Measurements from ENCODE around the gene KRT78. TPM values are rescaled to one million over a fixed set of nuclear protein-coding genes. Genes with fewer than 3 reads are reported as not detected.

KRT78 gene
- not detected in 2 replicates for total RNA-seq

DNA sequence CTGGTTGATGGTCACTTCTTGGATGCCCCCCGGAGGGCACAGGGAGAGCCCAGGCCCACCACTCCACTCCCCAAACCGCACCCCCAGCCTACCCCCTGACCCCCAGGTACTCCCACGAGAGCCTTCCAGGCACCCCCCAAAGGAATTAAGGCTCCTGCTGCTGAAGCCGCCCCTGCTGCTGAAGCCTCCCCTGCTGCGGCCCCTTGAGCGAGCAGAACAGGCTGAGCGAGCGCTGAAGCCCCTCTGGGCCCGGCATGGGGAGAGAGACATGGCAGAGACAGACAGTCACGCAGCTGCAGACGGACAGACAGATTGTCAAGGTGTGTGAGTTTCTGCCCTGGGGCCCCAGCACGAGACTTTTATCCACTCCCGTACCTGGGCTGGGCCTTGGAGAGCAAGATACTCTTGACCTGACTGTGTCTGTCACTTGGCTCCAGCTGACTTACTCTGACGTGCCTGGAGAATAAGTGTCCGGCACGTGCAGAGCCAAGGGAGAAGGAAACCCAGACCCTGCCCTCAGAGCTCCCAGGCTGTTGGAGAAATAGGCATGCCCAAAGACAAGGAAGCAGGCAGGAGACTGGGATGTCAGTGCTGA is at the start of gene KRT78:
TSS of gene KRT78 (minus strand) at position 334 of the 595 bp plus-strand sequence. CDS start at position 270, 64 bp downstream.

DNA sequence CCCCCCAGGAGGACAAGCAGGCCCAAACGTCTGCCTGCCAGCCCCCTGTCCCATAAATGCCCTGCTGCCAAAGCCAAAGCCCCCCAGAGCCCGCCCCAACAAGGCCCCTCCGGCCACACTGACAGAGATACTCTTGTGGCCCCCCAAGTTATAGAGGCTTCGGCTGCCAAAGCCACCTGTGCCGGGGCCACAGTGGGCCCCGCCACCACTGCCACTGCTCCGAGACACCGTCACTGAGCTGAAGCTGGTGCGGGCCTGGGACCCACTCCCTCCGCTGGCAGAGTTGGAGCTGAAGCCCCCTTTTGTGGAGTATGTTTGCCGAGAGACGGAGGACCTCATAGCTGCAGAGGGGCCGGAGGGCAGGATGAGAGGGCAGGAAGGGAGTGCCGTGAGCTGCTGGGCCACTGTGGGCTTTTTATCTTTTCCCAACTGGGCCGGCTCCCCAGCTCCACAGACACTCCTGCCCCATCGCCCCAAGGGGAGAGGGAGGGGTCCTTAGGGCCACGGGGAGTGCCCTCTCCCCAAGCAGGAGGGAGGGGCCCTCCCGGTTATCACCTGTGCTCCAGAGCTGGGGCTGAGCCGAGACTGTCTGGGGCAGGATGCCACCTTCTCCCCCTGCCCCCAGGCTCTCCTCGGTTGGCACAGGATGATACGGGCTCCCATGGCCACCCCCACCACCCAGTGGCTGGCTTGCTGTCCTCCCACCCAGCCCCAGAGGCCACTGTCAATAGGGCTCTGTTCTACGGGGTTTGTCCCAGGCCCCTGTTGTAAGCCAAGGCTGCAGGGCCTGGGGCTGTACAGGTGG is 14.7 kb downstream of the KRT78 start, which contains the start of gene KRT79:
TSS of gene KRT79 (minus strand) at position 390 of the 805 bp plus-strand sequence. CDS start at position 339, 51 bp downstream.

GRCh38 chr12:52813885-52814709 is 34.7 kb downstream of the KRT78 start, which contains the start of gene KRT4:
Gene KRT4, minus strand, starts transcription at chr12:52814116. Its CDS starts 58 bp downstream, at chr12:52814058.

DNA sequence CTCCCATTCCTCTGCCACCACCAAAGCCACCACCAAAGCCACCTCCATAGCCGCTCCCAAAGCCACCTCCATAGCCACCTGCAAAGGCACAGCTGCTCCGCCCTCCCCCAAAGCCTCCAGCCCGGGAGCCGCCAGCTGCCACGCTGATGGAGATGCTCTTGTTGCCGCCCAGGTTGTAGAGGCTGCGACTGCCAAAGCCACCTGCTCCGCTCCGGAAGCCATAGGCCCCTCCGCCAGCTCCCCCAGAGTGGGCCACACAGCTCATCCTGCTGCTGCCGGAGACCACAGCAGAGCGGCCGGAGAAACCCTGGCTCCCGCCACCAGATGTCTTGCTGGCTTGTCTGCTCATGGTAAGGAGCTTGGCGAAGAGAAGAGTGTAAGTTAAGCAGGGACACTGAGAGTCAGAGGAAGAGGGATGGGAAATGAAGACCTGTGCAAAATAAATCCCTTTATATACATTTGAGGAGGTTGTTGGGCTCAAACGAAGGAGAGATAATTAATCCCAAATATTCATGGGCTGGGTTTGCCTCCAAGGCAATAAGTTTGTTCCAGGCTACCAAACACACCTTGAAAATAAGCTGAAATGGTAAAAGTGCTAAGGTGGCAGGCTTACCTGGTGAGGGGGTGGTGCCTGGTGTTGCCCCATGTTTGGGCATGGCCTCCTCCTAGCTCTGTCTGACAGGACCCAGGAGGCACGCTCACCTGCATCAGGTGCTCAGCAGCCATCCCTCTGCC is 52.9 kb downstream of the KRT78 start, which contains the start of gene KRT3:
TSS of gene KRT3 (minus strand) at position 424 of the 735 bp plus-strand sequence. CDS start at position 349, 75 bp downstream.

Other genes starting within 250 kb of the KRT78 start
- gene KRT72, start 247.5 kb downstream of the KRT78 start, total RNA-seq, result not detected in 2 replicates
- gene KRT73, start 230.4 kb downstream of the KRT78 start, total RNA-seq, result not detected in 2 replicates
- gene KRT2, start 196.8 kb downstream of the KRT78 start, total RNA-seq, result not detected in 2 replicates
- not detected in 2 replicates for gene KRT1, start 168.6 kb downstream of the KRT78 start, total RNA-seq
- not detected in 2 replicates for gene KRT77, start 145.5 kb downstream of the KRT78 start, total RNA-seq
- not detected in 2 replicates for gene KRT76, start 71.6 kb downstream of the KRT78 start, total RNA-seq
- not detected in 2 replicates for gene KRT3, start 52.9 kb downstream of the KRT78 start, total RNA-seq
- not detected in 2 replicates for gene KRT4, start 34.9 kb downstream of the KRT78 start, total RNA-seq
- gene KRT79, start 14.7 kb downstream of the KRT78 start, total RNA-seq, result 0.16 TPM in 1 of 2 replicates, not detected in the other
- 785 and 1,054 TPM in 2 replicates for gene KRT8, start 56.1 kb upstream of the KRT78 start, total RNA-seq
- 833 and 942 TPM in 2 replicates for gene KRT18, start 100.1 kb upstream of the KRT78 start, total RNA-seq
- gene EIF4B, start 157.5 kb upstream of the KRT78 start, total RNA-seq, result 286 and 397 TPM in 2 replicates
- 19.6 and 39.2 TPM in 2 replicates for gene TNS2, start 201.1 kb upstream of the KRT78 start, total RNA-seq
- gene SPRYD3, start 230.4 kb upstream of the KRT78 start, total RNA-seq, result 22.7 and 24.0 TPM in 2 replicates
- 120 and 258 TPM in 2 replicates for gene IGFBP6, start 248.7 kb upstream of the KRT78 start, total RNA-seq

Data from mesangial cell (primary cell).